ENCODE results near the gene RUNDC3A.

- TF ChIP-seq CTCF (IDR thresholded peaks at IDR 0.05) (no peak), POLR2A (IDR thresholded peaks at IDR 0.05) (no peak)
Observed at GRCh38 chr17:44269535-44270240, 38.7 kb upstream of the RUNDC3A start.

Data from thyroid gland (tissue), 4 donors.